ENCODE results near the gene FKBP8.

GRCh38 chr19:18520848-18521691 lies 22.3 kb downstream of the FKBP8 start:
- TF ChIP-seq, protein P1, sequence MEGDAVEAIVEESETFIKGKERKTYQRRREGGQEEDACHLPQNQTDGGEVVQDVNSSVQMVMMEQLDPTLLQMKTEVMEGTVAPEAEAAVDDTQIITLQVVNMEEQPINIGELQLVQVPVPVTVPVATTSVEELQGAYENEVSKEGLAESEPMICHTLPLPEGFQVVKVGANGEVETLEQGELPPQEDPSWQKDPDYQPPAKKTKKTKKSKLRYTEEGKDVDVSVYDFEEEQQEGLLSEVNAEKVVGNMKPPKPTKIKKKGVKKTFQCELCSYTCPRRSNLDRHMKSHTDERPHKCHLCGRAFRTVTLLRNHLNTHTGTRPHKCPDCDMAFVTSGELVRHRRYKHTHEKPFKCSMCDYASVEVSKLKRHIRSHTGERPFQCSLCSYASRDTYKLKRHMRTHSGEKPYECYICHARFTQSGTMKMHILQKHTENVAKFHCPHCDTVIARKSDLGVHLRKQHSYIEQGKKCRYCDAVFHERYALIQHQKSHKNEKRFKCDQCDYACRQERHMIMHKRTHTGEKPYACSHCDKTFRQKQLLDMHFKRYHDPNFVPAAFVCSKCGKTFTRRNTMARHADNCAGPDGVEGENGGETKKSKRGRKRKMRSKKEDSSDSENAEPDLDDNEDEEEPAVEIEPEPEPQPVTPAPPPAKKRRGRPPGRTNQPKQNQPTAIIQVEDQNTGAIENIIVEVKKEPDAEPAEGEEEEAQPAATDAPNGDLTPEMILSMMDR (IDR thresholded peaks at IDR 0.05; ENCODE audit: low read depth, low read length): no peak; the same call in 1 of the 2 replicates
- no peak for TF ChIP-seq EZH2phosphoT487 (IDR thresholded peaks at IDR 0.05; ENCODE audit: low read depth)
